Ovary (tissue), 9 donors: ENCODE measurements around the gene KBTBD7. TPM values are rescaled to one million over a fixed set of nuclear protein-coding genes. Genes with fewer than 3 reads are reported as not detected.

ENCODE experiments used
- DNase-seq, 5 donors: peaks; one replicate each; pipeline ENCODE4 v3.0.0-alpha.2; 2019 to 2020
- H3K27ac ChIP-seq, 2 donors: fragments of 200-600 bp; one replicate each; pipeline versions ENCODE4 v1.5.1 to v1.8.0; 2019 to 2022
- H3K27me3 ChIP-seq: fragments of 200-600 bp; one replicate; pipeline ENCODE4 v1.8.0; 2022
- H3K36me3 ChIP-seq: fragments of 200-600 bp; sonication (generic); one replicate; pipeline ENCODE4 v1.5.1; 2019
- H3K4me1 ChIP-seq: one replicate; pipeline ENCODE4 v1.8.1; 2013; ENCODE audit warnings: mild to moderate bottlenecking, moderate library complexity; ENCODE audit not compliant: insufficient read depth
- H3K4me3 ChIP-seq: fragments of 200-600 bp; sonication (generic); one replicate; pipeline ENCODE4 v1.5.1; 2017
- H3K9me3 ChIP-seq, 2 donors: fragments of 200-600 bp in 1 of 2; sonication (generic) in 1 of 2; one replicate each; pipeline versions ENCODE4 v1.5.1 to v1.8.1; 2013 to 2019; ENCODE audit warnings: mild to moderate bottlenecking in 1 of 2, moderate library complexity in 1 of 2
- EP300 ChIP-seq: sonication (generic); formaldehyde crosslinking; IDR thresholded peaks from one replicate; pipeline ENCODE4 v1.6.1; 2017; ENCODE audit warnings: antibody characterized with exemption
- POLR2A ChIP-seq: fragments of 450-650 bp; IDR thresholded peaks from one replicate; pipeline ENCODE4 v1.6.1; 2017; ENCODE audit warnings: antibody characterized with exemption, mild to moderate bottlenecking, moderate library complexity
- WGBS, 3 donors: extraction: QIAGEN DNeasy Blood & Tissue Kit in 1 of 3; methylation state at CpG; one replicate each; pipeline versions ENCODE4 v1.1.5 to v1.1.7; 2013 to 2017; 5-methylcytosine and 5-hydroxymethylcytosine counted together
- intact Hi-C, 4 donors: fragments of 100-400 bp; cut with DNase I; formaldehyde crosslinking; loops; one replicate each; pipeline versions ENCODE4 v1.11.0 to v1.15.1; 2022 to 2023
- polyA plus RNA-seq, 2 donors: library from polyadenylated mRNA; stranded (reverse); fragments of 200-250 nt in 1 of 2; fragments of 350-450 nt in 1 of 2; fragmentation: Illumina TruSeq in 1 of 2; extraction: RNeasy Lipid Tissue Mini Kit (QIAGEN cat#74804) in 1 of 2; gene quantifications; one replicate each; pipeline ENCODE4 v1.2.3, GENCODE V29; 2013 to 2014
- total RNA-seq, 7 donors: library from RNA; depleted of rRNA in 2 of 7; stranded (reverse); fragments of >200 nt in 2 of 7; fragmentation: NEBNext Ultra II Directional in 3 of 7; extraction: Animal tissue kit (Norgen Biotek cat#: 25700) in 3 of 7; gene quantifications; one replicate each; pipeline versions ENCODE4 v1.1.0 to v1.2.4, GENCODE V29; 2016 to 2023
- TF ChIP-seq, protein P1 (sequence below), 3 donors: fragments of 450-650 bp in 2 of 3; fragments of 200-600 bp in 1 of 3; IDR thresholded peaks; one replicate each; pipeline versions ENCODE4 v1.5.1 to v1.8.0; 2016 to 2022; ENCODE audit warnings: antibody characterized with exemption in 3 of 3, mild to moderate bottlenecking in 1 of 3
- donor health status: DM: no; HTN: no; CAD: no; lungs with moderate emphysema.
- donor health status: DM: no; HTN: no; CAD: no.
- donor health status: Bipolar disorder and iron deficiency.
- donor health status: DM: yes; HTN: yes; CAD: no.
- donor health status: DM: no; HTN: no; CAD: no.
- donor health status: DM: yes; HTN: yes; CAD: no.

Gene KBTBD7
- total and polyA plus RNA-seq, 9 donors, result 3.9 to 11.8 (median 6.6) TPM

DNA sequence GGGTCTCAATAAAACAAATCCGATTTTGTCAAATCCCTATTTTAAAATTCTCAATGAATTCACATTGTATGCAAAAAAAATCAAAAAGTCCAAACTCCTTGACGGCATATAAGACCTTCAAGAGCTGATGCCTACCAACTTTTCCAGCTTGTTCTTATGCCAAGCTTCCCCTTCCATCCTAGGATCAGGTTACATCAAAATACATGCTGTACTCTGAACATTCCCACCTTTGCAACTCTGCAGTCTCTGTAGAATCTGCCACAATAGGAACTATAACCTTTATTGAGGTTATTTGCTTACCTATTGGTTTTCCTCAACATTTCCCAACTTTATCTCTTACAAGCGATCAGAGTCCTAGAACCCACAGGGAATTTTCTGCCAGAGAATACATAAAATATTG, 7.9 kb downstream of the KBTBD7 start:
- no peak overlapping the region for H3K27ac ChIP-seq
- H3K27me3 ChIP-seq, result no peaks in the 10 kb centered on the region
- WGBS, 3 donors, result 85 to 90% (median 88%) methylated on average over 3 of the region's 3 CpGs
- H3K9me3 ChIP-seq, result no peaks in the 10 kb centered on the region
- no peak overlapping the region for H3K4me3 ChIP-seq
- H3K36me3 ChIP-seq, result no peaks in the 10 kb centered on the region
- TF ChIP-seq POLR2A (no peak), EP300 (no peak)
- TF ChIP-seq, protein P1, sequence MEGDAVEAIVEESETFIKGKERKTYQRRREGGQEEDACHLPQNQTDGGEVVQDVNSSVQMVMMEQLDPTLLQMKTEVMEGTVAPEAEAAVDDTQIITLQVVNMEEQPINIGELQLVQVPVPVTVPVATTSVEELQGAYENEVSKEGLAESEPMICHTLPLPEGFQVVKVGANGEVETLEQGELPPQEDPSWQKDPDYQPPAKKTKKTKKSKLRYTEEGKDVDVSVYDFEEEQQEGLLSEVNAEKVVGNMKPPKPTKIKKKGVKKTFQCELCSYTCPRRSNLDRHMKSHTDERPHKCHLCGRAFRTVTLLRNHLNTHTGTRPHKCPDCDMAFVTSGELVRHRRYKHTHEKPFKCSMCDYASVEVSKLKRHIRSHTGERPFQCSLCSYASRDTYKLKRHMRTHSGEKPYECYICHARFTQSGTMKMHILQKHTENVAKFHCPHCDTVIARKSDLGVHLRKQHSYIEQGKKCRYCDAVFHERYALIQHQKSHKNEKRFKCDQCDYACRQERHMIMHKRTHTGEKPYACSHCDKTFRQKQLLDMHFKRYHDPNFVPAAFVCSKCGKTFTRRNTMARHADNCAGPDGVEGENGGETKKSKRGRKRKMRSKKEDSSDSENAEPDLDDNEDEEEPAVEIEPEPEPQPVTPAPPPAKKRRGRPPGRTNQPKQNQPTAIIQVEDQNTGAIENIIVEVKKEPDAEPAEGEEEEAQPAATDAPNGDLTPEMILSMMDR (IDR thresholded peaks at IDR 0.05), result no peak
- no peaks in the 10 kb centered on the region for H3K4me1 ChIP-seq
- intact Hi-C loops, result no loop called here
- no peak for DNase-seq

DNA sequence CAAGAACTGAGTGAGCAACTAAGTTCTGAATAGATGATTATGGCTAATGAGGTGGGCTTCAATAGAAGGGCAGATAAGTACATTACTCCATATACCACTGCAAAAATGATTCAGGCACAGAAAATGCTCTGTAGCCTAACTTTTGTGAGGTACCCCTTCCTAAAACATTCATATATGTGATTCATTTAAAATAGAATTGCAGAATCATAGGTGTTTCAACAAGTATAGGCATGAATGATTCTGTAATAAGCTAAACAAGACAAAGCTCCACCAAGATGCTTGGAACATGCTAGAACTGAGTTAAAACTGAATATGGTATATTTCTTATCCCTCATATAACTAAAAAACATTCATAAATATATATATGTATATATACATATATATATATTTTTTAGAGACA, 12.1 kb downstream of the KBTBD7 start:
- Histone ChIP-seq H3K27me3 (no peaks in the 10 kb centered on the region), H3K4me3 (no peak overlapping the region), H3K9me3 (no peaks in the 10 kb centered on the region), H3K4me1 (no peaks in the 10 kb centered on the region), H3K36me3 (no peaks in the 10 kb centered on the region), H3K27ac (no peak overlapping the region)
- intact Hi-C loops, result no loop called here
- DNase-seq, result no peak
- TF ChIP-seq POLR2A, result no peak
- TF ChIP-seq, protein P1 (IDR thresholded peaks at IDR 0.05), result no peak
- no peak for TF ChIP-seq EP300

DNA sequence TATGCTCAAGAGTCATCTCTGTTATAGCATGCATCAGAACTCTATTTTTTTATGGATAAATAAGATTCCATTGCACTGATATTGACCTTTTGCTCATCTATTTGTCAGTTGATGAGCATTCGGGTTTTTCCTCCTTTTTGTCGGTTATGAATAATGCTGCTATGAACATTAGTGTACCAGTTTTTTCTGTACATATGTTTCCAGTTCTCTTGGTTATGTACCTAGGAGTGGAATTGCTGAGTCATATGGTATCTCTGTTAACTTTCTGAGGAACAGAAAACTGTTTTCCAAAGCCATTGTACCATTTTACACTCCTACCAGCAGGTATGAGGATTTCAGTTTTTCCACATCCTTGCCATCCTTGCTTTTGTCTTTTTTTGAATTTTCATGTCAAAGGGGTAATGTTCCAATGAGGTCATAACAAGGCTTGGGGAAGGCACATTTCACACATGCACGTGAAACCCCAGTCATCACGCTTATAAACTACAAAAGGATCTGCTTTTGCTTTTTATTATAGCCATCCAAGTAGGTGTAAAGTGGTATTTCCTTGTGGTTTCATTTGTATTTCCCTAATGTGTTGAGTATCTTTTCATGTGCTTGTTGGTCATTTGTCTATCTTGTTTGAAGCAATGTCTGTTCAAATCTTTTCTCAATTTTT, 14.6 kb downstream of the KBTBD7 start:
- 80 to 81% (median 80%) methylated on average over 4 of the region's 4 CpGs for WGBS, 3 donors
- no peaks in the 10 kb centered on the region for H3K9me3 ChIP-seq

DNA sequence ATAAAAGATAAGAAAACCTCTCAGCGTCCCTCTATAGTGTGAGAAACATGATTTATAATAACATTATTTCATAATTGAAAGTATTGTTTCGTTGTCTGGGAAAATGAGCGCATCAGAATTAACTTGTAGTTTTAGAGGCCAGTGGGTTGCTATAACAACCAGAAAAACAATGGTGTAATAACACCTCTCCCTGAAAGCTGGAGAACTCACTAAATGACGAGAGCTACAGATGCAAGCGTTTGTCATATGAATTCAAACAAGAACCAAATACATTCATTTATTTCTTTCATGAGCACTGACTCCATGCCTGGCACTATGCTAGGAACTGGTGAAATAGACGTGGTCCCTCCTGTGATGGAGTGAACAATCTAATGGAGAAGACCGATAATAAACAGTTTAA, 16.3 kb downstream of the KBTBD7 start:
- Histone ChIP-seq H3K4me3 (no peak overlapping the region), H3K4me1 (no peaks in the 10 kb centered on the region), H3K27me3 (no peaks in the 10 kb centered on the region), H3K27ac (no peak overlapping the region), H3K9me3 (no peaks in the 10 kb centered on the region), H3K36me3 (no peaks in the 10 kb centered on the region)
- DNase-seq, result no peak
- intact Hi-C loops, result no loop called here
- TF ChIP-seq EP300 (no peak), POLR2A (no peak)
- TF ChIP-seq, protein P1 (IDR thresholded peaks at IDR 0.05), result no peak
- WGBS, 3 donors, result 77 to 79% (median 79%) methylated on average over 7 of the region's 7 CpGs

More for the DNA sequence above, 14.6 kb downstream of the KBTBD7 start:
- intact Hi-C loops, result no loop called here
- TF ChIP-seq POLR2A (no peak), EP300 (no peak)
- TF ChIP-seq, protein P1 (IDR thresholded peaks at IDR 0.05), result no peak
- no peak overlapping the region for H3K4me3 ChIP-seq
- H3K4me1 ChIP-seq, result no peaks in the 10 kb centered on the region
- H3K27ac ChIP-seq, result no peak overlapping the region
- no peaks in the 10 kb centered on the region for H3K36me3 ChIP-seq
- no peak for DNase-seq
- no peaks in the 10 kb centered on the region for H3K27me3 ChIP-seq
